Measurements from ENCODE around the gene KLHL24. TPM values are rescaled to one million over a fixed set of nuclear protein-coding genes. Genes with fewer than 3 reads are reported as not detected.

KLHL24 gene
- polyA plus RNA-seq, 1 experiment, result 11.0 TPM

DNA sequence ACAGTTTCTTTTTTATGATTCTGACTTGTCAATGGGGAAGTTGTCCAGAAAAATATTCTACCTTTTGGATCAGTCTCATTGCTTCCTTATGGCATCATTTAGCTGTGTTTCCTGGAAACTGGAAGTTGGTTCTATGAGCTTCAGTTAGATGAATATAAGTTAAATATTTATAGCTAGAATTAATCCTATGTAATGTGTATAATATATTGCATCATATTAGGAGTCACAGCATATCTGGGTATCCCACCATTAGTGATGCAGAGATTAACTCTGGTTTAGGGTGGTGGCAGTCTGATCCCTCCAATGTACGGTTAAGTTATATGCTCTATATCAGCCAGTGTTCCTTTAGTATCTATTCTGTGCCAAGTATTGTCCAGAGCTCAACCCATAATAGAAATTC lies 19.3 kb downstream of the KLHL24 start:
- Histone ChIP-seq H3K4me3 (ENCODE audit: low read depth, low read length) (no peak overlapping the region), H3K27me3 (ENCODE audit: control insufficient read depth, insufficient read depth, low read length) (no peaks in the 10 kb centered on the region), H3K36me3 (ENCODE audit: control insufficient read depth, insufficient read depth, low read length) (peaks cover 3% of the 10 kb centered on the region)
- TF ChIP-seq, protein P1, sequence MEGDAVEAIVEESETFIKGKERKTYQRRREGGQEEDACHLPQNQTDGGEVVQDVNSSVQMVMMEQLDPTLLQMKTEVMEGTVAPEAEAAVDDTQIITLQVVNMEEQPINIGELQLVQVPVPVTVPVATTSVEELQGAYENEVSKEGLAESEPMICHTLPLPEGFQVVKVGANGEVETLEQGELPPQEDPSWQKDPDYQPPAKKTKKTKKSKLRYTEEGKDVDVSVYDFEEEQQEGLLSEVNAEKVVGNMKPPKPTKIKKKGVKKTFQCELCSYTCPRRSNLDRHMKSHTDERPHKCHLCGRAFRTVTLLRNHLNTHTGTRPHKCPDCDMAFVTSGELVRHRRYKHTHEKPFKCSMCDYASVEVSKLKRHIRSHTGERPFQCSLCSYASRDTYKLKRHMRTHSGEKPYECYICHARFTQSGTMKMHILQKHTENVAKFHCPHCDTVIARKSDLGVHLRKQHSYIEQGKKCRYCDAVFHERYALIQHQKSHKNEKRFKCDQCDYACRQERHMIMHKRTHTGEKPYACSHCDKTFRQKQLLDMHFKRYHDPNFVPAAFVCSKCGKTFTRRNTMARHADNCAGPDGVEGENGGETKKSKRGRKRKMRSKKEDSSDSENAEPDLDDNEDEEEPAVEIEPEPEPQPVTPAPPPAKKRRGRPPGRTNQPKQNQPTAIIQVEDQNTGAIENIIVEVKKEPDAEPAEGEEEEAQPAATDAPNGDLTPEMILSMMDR (IDR thresholded peaks at IDR 0.05; ENCODE audit: insufficient read depth, low read depth, low read length), result no peak
- POLR2A ChIA-PET, result no interaction called here
- CTCF ChIA-PET, result no interaction called here
- no peak for DNase-seq (ENCODE audit: low read depth)

DNA sequence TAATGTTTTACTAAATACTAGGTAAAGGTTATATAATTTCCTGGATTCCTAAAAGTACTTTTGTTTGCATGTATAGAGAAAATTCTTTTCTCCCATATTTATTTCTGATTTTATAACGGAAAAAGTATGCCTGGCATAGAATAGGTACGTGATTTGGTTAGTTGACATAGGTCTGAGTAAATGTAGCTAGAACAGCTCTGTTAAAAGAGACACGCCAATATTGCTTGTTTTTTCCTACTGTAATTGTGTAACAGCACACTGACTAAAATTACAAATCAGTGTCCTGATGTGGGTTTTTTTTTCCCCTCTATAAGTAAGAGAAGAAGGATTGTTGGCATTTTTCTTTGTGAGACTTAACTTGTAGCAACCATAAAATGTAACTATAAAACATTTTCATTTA lies 26.7 kb downstream of the KLHL24 start:
- no peak for DNase-seq (ENCODE audit: low read depth)
- CTCF ChIA-PET, result no interaction called here
- TF ChIP-seq, protein P1 (IDR thresholded peaks at IDR 0.05; ENCODE audit: insufficient read depth, low read depth, low read length), result no peak

DNA sequence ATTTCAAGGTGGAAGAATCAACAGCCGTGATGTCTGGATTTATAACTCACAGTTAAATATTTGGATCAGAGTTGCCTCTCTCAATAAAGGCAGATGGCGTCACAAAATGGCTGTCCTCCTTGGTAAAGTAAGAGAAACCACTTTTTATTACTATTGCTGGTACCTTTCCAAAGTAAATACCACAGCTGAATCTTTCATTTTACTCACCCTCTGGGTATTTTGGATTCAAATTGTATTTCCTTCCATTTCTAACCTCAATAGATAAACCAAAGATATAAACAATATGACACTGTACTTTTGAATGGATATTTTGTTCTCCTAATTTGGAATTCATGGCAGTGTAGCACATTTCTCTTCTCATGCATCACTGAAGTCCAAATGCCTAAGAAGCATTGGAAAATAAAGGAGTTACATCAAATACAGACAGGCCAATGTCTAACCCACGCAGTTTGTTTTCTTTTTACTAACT lies 29.5 kb downstream of the KLHL24 start:
- H3K4me3 ChIP-seq (ENCODE audit: low read depth, low read length), result no peak overlapping the region
- no peaks in the 10 kb centered on the region for H3K27me3 ChIP-seq (ENCODE audit: control insufficient read depth, insufficient read depth, low read length)
- H3K36me3 ChIP-seq (ENCODE audit: control insufficient read depth, insufficient read depth, low read length), result 0 out of 2 replicates have a peak, but pooled peaks cover 2% of the 10 kb centered on the region
- peak; percentile 94 for DNase-seq (ENCODE audit: low read depth)
- ChIA-PET POLR2A (no interaction called here), CTCF (interaction anchor here (1.7 kb wide), 1 partner anchor 26 kb away, joined by 4 read pairs; no protein-coding TSS in a partner anchor)
- TF ChIP-seq, protein P1 (IDR thresholded peaks at IDR 0.05; ENCODE audit: insufficient read depth, low read depth, low read length), result no peak

More for the DNA sequence above, 26.7 kb downstream of the KLHL24 start:
- Histone ChIP-seq H3K4me3 (ENCODE audit: low read depth, low read length) (no peak overlapping the region), H3K27me3 (ENCODE audit: control insufficient read depth, insufficient read depth, low read length) (no peaks in the 10 kb centered on the region), H3K36me3 (ENCODE audit: control insufficient read depth, insufficient read depth, low read length) (no peaks in the 10 kb centered on the region)
- POLR2A ChIA-PET, result interaction anchor here (0.6 kb wide), 1 partner anchor 27 kb away, joined by 3 read pairs; the partner anchor contains the start of gene KLHL24

DNA sequence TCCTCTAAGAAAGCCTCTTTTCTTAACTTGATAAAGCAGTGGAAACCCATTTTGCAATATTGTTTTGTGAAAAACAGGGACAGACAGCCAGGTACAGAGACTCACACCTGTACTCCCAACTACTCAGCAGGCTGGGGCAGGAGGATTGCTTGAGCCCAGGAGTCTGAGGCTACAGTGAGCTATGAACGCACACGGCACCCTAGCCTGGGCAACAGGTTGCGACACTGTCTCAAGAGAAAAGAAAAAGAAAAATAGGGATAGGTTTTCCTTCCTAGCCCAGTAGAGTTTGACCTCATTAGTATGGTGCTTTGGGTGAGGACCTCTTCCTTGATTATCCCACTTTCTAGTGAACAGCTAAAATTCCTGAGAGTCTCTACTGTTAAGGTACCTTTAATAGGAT lies 44.6 kb downstream of the KLHL24 start:
- Histone ChIP-seq H3K4me3 (ENCODE audit: low read depth, low read length) (no peak overlapping the region), H3K36me3 (ENCODE audit: control insufficient read depth, insufficient read depth, low read length) (no peaks in the 10 kb centered on the region), H3K27me3 (ENCODE audit: control insufficient read depth, insufficient read depth, low read length) (no peaks in the 10 kb centered on the region)
- TF ChIP-seq, protein P1 (IDR thresholded peaks at IDR 0.05; ENCODE audit: insufficient read depth, low read depth, low read length), result no peak
- ChIA-PET POLR2A (interaction anchor here (0.6 kb wide), 1 partner anchor 1691 kb away, joined by 6 read pairs; no protein-coding TSS in a partner anchor), CTCF (no interaction called here)
- no peak for DNase-seq (ENCODE audit: low read depth)

DNA sequence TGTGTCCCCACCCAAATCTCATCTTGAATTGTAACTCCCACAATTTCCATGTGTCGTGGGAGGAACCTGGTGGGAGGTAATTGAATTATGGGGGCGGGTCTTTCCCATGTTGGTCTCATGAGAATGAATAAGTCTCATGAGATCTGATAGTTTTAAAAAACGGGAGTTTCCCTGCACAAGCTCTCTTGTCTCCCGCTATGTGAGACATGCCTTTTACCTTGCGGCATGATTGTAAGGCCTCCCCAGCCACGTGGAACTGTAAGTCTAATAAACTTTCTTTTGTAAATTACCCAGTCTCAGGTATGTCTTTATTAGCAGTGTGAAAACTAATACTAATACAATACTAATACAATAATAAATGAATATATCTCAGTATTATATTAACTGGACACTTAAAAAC lies 52.3 kb downstream of the KLHL24 start:
- TF ChIP-seq, protein P1 (IDR thresholded peaks at IDR 0.05; ENCODE audit: insufficient read depth, low read depth, low read length), result no peak
- DNase-seq (ENCODE audit: low read depth), result no peak
- ChIA-PET CTCF (no interaction called here), POLR2A (no interaction called here)
- no peaks in the 10 kb centered on the region for H3K27me3 ChIP-seq (ENCODE audit: control insufficient read depth, insufficient read depth, low read length)
- no peaks in the 10 kb centered on the region for H3K36me3 ChIP-seq (ENCODE audit: control insufficient read depth, insufficient read depth, low read length)
- H3K4me3 ChIP-seq (ENCODE audit: low read depth, low read length), result no peak overlapping the region
